HUES64 (cell line): ENCODE measurements around the gene MBD3.

Experiments
- H3K27ac ChIP-seq: 2 replicates; pipeline ENCODE4 v1.7.0; 2013; ENCODE audit warnings: low read depth, low read length, inconsistent platforms
- H3K27me3 ChIP-seq: 2 replicates; pipeline ENCODE4 v1.6.1; 2013; ENCODE audit warnings: mild to moderate bottlenecking, low read length; ENCODE audit not compliant: insufficient read depth
- H3K36me3 ChIP-seq: 2 replicates; pipeline ENCODE4 v1.6.1; 2013; ENCODE audit warnings: mild to moderate bottlenecking, low read length; ENCODE audit not compliant: insufficient read depth
- H3K4me1 ChIP-seq: 2 replicates; pipeline ENCODE4 v1.6.1; 2013; ENCODE audit warnings: mild to moderate bottlenecking, low read length, moderate library complexity; ENCODE audit not compliant: insufficient read depth
- H3K4me3 ChIP-seq: 2 replicates; pipeline ENCODE4 v1.5.1; 2013; ENCODE audit warnings: mild to moderate bottlenecking, low read length, moderate library complexity
- H3K9ac ChIP-seq: 2 replicates; pipeline ENCODE4 v1.6.1; 2013; ENCODE audit warnings: mild to moderate bottlenecking, low read depth, low read length
- H3K9me3 ChIP-seq: 2 replicates; pipeline ENCODE4 v1.6.1; 2013; ENCODE audit warnings: low read depth, low read length; ENCODE audit not compliant: insufficient read depth
- WGBS: fragments of 150-250, 120-280 bp; methylation state at CpG from one replicate; pipeline ENCODE4 v1.1.7; 2013; ENCODE audit warnings: missing lambda C conversion rate; 5-methylcytosine and 5-hydroxymethylcytosine counted together

The MBD3 gene

DNA sequence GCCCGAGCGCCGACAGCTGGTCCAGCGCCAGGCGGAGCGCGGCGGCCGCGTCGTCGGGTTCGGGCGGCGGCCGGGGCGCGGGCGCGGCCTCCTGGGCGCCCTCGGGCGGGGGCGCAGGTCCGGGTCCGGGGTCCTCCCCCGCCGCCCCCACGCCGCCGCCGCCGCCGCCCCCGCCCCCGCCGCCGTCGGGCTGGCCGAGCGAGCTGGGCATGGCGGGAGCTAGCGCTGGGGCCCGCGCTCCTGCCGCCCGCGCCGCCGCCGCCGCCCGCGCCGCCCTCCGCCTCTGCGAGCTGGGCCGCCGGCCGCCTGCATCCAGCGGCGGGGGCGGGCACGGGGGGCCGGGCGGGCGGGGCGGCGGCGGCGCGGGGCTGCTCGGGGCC lies 24.8 kb downstream of the MBD3 start:
- H3K9me3 ChIP-seq, result no peaks in the 10 kb centered on the region
- H3K27ac ChIP-seq, result no peak overlapping the region
- peaks cover 15% of the 10 kb centered on the region for H3K36me3 ChIP-seq
- H3K4me3 ChIP-seq, result peak overlapping the region; percentile 89; the same call in 1 of the 2 replicates
- H3K27me3 ChIP-seq, result peaks cover 18% of the 10 kb centered on the region
- H3K4me1 ChIP-seq, result 0 out of 2 replicates have a peak, but pooled peaks cover 4% of the 10 kb centered on the region
- no peak overlapping the region for H3K9ac ChIP-seq
- WGBS, result under 1% methylated on average over 63 of the region's 73 CpGs

DNA sequence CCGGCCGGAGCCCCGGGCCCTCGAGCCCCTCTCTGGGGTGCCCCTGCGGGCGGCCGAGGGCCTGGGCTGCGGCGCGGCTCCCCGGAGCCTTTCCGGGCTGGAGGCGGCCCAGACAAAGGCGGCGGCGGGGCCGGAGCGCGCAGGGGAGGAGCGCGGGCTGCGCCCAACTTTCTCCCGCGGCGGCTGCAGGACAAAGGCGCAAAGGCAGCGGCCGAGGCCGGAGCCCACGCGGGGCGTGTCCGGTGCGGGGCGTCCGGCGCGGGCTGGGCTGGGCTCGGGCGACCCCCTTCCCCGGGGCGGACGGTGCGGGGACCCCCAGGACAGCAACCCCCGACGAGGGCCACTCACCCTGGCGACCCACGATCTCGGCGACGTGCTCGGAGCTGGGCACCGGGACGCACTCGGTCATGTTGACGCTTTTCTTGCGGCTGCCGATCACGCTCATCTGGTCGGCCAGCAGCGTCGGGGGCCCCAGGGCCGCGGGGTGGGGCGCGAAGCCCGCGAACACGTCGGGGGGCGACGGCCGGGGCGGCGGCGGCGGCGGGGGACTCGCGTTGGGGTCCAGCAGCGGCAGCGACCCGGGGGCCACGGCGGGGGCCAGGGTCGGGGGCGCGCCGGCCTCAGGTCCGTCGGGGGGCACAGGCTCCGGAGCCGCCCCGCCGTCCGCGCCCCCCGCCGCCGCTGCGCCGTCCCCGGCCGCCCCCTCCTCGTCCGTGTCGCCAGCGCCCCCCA lies 25.4 kb downstream of the MBD3 start:
- Histone ChIP-seq H3K4me3 (peak overlapping the region; percentile 89), H3K36me3 (peaks cover 20% of the 10 kb centered on the region), H3K27me3 (peaks cover 18% of the 10 kb centered on the region), H3K27ac (peak overlapping the region; percentile 93), H3K9me3 (no peaks in the 10 kb centered on the region), H3K4me1 (0 out of 2 replicates have a peak, but pooled peaks cover 4% of the 10 kb centered on the region), H3K9ac (peak overlapping the region; percentile 97)
- WGBS, result under 1% methylated on average over 108 of the region's 108 CpGs

DNA sequence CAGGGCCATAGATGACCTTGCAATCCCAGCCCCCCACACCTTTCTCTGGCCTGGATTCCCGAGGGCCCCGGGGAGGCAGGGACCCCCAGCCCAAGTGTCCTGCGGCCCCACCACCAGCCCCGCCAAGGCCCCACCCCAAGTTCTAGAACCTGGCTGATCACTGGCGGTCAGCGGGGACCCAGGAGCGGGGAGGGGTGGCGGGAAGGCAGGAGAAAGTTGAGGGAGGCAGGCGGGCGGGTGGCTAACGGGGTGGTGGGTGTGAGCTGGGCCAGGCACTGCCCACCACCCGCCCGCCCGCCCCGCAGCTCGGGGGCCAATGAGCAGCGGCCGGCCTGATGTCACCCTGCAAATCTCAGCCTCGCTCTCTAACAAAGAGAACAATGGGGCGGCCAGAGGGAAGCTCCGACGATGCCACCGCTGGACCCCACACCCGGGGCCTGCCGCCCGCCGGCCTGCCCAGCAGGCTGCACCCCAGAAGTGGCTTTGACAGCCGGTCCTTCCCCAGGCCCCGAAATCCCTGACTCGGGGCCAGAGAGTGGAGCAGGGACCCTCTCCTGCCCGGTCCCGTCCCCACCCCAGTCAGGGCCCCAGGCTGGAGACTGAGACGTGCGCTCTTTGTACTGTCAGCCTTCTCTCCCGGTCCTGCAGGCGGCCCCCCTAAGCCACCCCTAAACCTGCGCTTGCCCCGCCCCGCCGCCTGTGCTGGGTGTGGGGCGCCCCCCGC lies 26.1 kb downstream of the MBD3 start:
- Histone ChIP-seq H3K4me1 (0 out of 2 replicates have a peak, but pooled peaks cover 4% of the 10 kb centered on the region), H3K27ac (peak overlapping the region; percentile 93), H3K4me3 (peak overlapping the region; percentile 89), H3K36me3 (peaks cover 20% of the 10 kb centered on the region), H3K9me3 (no peaks in the 10 kb centered on the region), H3K27me3 (peaks cover 18% of the 10 kb centered on the region), H3K9ac (peak overlapping the region; percentile 97)
- WGBS, result under 1% methylated on average over 39 of the region's 42 CpGs

DNA sequence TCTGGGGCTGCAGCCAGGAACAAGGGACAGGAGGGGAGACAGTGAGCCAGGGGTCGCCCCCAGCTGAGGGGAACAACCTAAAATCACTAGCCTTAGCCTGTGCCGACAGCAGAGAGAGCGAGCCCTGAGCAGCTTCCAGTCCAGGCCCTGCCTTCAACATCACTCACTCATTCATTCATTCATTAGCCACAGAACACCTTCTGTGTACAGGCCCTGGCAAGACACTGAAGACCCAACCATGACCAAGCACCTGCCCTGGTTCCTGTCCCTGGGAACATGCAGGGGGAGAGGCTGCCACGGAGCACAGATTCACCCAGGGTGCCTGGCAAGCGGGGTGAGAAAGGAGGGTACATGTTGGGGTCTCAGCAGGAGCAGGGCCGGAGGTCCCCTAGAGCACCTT lies 29.4 kb downstream of the MBD3 start:
- Histone ChIP-seq H3K27ac (no peak overlapping the region), H3K4me3 (no peak overlapping the region), H3K9me3 (no peaks in the 10 kb centered on the region), H3K27me3 (no peaks in the 10 kb centered on the region; the same call in 1 of the 2 replicates), H3K4me1 (0 out of 2 replicates have a peak, but pooled peaks cover 4% of the 10 kb centered on the region), H3K36me3 (peaks cover 34% of the 10 kb centered on the region), H3K9ac (no peak overlapping the region)
- WGBS, result 92% methylated on average over 6 of the region's 6 CpGs

DNA sequence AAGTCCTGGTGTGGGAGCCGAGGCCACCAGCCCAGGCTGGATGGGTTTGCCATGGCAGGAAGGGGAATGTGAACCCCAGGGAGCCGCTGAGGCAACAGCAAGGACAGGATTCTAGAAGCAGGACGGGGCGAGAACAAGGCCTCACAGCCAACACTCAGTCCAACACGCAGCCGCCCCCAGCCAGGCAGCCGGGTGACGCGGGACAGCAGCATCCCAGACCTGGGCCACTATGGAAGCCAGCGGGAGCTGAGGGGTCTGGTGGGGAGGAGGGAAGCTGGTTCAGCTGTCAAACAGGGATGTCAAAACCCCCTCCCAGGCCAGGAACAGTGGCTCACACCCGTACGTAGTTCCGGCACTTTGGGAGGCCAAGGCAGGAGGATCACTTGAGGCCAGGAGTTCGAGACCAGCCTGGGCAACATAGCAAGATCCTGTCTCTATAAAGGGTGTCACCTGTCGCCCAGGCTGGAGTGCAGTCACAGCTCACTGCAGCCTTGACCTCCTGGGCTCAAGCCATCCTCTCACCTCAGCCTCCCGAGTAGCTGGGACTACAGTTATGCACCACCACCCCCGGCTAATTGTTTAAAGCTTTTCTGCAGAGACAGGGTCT lies 31.3 kb downstream of the MBD3 start:
- Histone ChIP-seq H3K4me3 (no peak overlapping the region), H3K36me3 (peaks cover 45% of the 10 kb centered on the region), H3K9me3 (no peaks in the 10 kb centered on the region), H3K4me1 (0 out of 2 replicates have a peak, but pooled peaks cover 4% of the 10 kb centered on the region), H3K27me3 (no peaks in the 10 kb centered on the region; the same call in 1 of the 2 replicates), H3K9ac (no peak overlapping the region), H3K27ac (no peak overlapping the region)
- 93% methylated on average over 17 of the region's 17 CpGs for WGBS

DNA sequence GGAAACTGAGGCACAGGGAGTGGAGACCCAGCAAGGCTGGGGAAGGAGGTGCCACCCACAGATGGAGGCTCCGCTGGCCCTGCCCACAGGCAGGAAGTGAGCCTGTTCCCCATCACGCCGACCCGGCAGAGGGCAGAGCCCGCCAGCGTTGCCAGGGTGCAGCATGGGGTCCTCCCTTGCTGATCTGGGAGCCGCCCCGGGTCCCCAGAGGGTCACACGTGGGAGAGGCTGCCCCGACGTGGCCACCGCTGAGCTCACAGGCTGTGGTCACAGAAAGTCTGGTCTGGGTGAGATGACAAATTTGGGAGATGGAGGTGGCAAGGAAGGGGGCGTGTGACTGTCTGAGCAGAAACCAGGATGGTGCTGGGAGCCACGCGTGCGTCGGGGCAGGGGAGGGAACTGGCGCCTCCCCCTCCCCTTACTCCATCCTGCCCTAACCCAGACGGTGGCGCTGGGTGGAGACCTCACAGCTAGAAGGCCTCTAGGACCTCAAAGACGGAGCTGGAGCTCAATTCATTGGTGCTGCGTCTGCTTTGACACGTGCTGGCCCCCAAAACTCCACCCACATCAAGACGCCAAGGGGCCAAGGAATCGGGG lies 32.3 kb downstream of the MBD3 start:
- Histone ChIP-seq H3K9ac (no peak overlapping the region), H3K4me1 (no peaks in the 10 kb centered on the region), H3K27me3 (no peaks in the 10 kb centered on the region), H3K27ac (no peak overlapping the region), H3K9me3 (no peaks in the 10 kb centered on the region), H3K4me3 (no peak overlapping the region), H3K36me3 (peaks cover 47% of the 10 kb centered on the region)
- 91% methylated on average over 25 of the region's 25 CpGs for WGBS

DNA sequence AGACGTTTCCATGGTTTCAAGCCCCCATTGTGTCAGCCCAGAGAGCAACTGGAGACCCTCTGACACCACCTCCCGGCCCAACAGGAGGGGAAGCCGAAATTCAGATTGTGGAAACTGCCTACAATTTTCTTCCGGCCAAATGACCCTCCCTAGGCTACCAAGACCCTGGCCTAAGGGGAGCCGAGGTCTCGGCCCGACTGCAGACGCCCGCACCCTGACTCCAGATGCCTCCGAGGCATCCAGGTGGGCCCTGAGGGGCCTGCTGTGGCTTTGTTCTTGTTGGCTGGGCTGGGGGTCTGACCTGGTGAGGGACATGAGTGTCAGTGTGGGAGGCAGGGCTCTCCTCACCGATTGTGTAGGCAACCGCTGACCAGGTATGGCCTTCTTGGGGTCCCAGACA lies 34.1 kb downstream of the MBD3 start:
- no peaks in the 10 kb centered on the region for H3K4me1 ChIP-seq
- H3K27me3 ChIP-seq, result no peaks in the 10 kb centered on the region
- WGBS, result 93% methylated on average over 12 of the region's 12 CpGs
- H3K36me3 ChIP-seq, result peaks cover 43% of the 10 kb centered on the region
- no peak overlapping the region for H3K27ac ChIP-seq
- H3K4me3 ChIP-seq, result no peak overlapping the region
- H3K9me3 ChIP-seq, result no peaks in the 10 kb centered on the region
- H3K9ac ChIP-seq, result no peak overlapping the region

DNA sequence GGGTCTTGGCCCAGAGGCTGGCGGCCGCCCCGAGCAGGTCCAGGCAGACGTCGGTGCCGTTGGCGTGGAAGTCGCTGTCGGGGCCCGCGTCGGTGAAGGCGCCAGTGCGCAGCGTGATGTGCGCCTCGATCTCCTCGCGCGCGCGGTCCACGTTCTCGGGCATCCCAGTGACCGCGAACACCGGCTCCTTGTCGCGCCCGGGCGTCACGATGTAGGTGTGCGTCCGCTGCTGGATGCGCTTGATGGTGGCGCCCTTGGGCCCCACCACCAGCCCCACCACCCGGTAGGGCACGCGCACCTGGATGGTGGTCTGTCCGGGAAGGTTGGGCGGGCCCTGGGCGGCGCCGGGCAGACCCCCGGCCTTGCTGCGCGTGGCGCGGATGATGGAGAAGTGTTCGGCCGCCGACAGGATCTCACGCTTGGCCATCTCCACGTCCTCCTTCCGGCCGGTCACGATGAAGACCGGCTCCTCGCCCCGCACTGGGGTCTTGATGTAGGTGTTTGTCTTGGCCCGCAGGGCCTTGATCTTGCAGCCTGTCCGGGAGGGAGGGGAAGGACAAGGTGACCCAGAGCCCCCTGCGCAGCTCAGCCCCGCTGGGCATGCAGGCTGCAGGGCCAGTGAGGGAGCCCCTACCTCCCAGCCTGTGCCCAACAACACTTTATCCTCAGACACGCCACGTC lies 36.1 kb downstream of the MBD3 start:
- Histone ChIP-seq H3K4me3 (no peak overlapping the region), H3K4me1 (no peaks in the 10 kb centered on the region), H3K9ac (no peak overlapping the region), H3K9me3 (no peaks in the 10 kb centered on the region), H3K27me3 (no peaks in the 10 kb centered on the region), H3K27ac (no peak overlapping the region), H3K36me3 (peaks cover 34% of the 10 kb centered on the region)
- 96% methylated on average over 66 of the region's 66 CpGs for WGBS

DNA sequence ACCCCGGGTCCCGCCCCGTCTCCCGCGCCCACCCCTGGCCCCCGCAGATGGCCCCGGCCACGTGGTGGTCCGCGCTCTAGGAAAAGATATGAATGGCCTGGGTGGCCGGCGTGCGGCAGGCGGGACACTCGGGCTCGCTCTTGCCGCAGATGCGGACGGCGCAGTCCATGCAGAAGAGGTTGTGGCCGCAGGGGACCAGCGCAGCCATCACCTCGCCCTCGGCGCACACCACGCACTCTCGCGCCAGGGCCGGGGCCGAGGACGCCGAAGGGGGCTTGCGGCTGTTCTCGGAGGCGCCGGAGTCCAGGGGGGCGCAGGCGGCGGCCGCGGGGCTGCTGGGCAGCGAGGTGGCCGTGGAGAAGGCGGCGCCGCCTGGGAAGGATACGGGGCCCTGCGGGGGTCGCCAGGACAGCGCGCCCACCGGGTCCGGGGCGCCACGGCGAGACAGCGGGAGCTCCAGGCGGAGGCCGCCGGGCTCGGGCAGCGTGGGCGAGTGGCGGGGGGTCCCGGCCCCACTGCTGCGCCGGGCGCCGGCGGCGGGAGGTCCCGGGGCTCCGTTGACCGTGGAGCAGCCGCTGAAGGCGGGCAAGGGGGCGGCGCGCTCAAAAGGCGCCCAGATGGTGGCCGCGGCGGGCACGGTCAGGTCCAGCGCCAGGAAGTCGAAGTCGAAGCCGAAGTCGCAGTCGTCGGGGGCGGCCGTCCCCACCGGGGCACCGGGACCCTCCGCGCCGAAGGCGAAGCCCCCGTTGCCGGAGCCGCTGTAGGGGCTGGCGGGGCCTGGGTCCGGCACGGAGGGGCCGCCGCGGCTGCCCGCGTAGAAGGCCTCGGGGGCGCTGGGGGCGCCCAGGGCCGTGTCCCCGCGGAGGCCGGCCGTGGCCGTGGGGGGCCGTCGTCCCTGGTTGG lies 36.9 kb downstream of the MBD3 start:
- H3K4me3 ChIP-seq, result no peak overlapping the region
- H3K27me3 ChIP-seq, result no peaks in the 10 kb centered on the region
- H3K9me3 ChIP-seq, result no peaks in the 10 kb centered on the region
- peaks cover 28% of the 10 kb centered on the region for H3K36me3 ChIP-seq
- H3K27ac ChIP-seq, result no peak overlapping the region
- H3K4me1 ChIP-seq, result no peaks in the 10 kb centered on the region
- no peak overlapping the region for H3K9ac ChIP-seq
- WGBS, result 95% methylated on average over 120 of the region's 121 CpGs

DNA sequence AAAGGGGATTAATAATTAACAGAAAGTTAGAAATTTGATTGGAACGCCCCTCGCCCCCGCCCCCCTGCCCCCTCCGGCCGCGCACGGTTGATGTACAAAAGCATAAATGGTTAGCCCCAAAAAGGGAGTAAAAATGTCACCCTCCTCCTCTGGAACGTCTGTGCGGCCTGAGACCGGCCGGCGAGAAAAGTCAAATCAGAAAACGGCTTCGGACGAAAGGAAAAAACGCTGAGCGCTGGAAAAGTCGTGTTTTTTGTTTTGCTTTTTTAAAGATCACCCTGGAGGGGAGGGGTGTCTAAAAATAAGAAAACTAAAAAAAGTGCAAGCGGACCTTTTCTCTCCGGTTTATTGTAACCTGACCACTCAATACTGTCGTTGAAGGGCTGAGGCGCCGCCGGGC lies 37.7 kb downstream of the MBD3 start:
- no peak overlapping the region for H3K9ac ChIP-seq
- H3K27me3 ChIP-seq, result no peaks in the 10 kb centered on the region
- H3K4me1 ChIP-seq, result no peaks in the 10 kb centered on the region
- H3K4me3 ChIP-seq, result no peak overlapping the region
- no peak overlapping the region for H3K27ac ChIP-seq
- H3K9me3 ChIP-seq, result no peaks in the 10 kb centered on the region
- H3K36me3 ChIP-seq, result peaks cover 24% of the 10 kb centered on the region
- WGBS, result 91% methylated on average over 24 of the region's 24 CpGs
